Right renal pelvis (tissue), 4 donors: ENCODE measurements around the gene STK24. TPM values are rescaled to one million over a fixed set of nuclear protein-coding genes. Genes with fewer than 3 reads are reported as not detected.
"Not testable (repeated sequence)": the region's sequence is repeated elsewhere in the genome, so short reads cannot be mapped to it uniquely, and the experiment has no call there.

Source experiments
- DNase-seq, 4 donors: peaks; one replicate each; pipeline ENCODE4 v3.0.0-alpha.2; 2013; ENCODE audit warnings: low read depth in 4 of 4, low spot score in 3 of 4, missing footprints in 1 of 4
- polyA plus RNA-seq, 4 donors: library from polyadenylated mRNA; unstranded; fragments of 120-200 nt; gene quantifications; one replicate each; pipeline ENCODE4 v1.2.1, GENCODE V29; 2013; ENCODE audit not compliant: insufficient read length in 4 of 4

Gene STK24
- polyA plus RNA-seq, 4 donors = 117 to 134 (median 123) TPM

DNA sequence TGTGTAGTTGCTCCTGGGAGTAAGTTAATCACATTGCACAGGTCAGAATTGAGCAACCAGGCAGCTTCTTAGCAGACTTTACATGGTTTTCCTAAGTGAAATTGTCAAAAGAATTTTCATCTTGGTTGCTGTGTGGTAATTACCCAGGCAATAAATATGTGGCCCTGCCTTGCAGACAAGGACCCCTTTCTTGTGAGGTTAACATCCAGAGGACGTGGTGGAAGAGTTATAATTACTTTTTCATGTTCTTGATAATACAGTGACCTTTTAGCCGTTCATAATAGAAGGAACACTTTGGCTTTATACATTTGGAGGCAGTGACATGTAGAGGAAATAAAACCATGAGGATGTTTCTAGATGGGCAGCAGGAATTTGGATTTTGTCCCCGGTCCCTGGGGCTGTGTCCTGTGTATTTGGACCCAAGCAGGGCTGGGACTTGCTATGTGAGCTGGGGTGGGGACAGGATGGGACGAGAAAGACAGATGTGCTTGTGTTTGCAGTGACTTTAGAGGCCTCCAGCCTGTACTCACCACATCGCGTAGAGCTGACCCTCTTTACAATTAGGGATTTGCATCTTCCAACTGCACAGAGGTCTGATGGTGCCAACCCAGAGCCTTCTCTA, 156.2 kb downstream of the STK24 start:
- DNase-seq = no peak

DNA sequence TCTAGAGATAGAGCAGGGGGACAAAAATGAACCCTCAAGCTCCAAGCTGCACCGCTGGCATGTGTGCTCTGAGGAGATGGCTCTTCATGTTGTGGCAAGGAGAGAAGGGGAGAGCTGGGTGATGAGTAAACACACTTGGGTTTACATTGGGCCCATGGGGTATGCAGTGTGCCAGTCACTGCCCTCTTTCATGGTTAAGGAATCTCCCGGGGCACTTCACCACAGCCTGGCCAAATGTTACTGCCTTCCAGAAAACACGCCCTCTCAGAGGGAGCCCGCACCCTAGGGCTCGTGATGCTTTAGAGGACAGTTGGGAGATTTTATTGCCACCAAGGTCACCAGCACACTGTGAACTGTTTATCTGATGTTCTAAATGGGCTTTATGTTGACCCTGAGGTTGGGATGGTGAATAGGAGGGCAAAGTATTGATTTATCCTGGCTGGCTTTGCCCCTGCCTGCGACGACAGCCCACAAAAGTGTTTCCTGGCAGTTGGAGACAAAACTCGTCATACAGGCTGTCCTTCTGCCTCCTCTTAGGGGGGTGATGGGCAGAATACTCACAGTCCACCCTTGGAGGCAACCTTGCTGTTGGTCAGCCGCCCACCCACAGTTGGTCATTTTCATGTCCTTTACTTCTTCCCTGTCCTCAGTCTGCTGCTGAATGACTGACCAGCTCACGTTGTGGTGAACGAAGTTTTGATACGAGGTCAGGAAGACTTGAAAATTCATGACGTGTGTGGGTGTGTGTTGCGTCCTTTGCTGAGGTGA, 156.9 kb downstream of the STK24 start:
- no peak for DNase-seq

DNA sequence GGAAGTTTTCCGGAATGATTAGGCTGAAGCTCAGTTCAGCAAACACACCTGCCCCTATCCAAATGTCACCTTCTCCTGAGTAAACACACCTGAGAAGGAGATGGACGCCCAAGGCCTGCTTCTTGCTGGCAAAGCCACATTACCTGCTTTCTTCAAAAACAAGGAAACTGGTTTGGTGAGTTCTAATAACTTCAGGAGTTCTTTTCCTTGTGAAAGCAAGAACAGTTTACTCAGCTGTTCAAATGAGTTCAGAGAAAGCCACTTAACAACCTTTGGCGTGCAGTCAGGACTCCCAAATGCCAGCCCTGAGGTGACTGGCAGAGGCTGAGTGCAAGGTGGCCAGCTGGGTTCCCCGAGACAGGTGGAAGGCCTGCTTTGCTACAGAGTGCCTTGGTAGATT, 160.5 kb downstream of the STK24 start:
- DNase-seq = no peak

DNA sequence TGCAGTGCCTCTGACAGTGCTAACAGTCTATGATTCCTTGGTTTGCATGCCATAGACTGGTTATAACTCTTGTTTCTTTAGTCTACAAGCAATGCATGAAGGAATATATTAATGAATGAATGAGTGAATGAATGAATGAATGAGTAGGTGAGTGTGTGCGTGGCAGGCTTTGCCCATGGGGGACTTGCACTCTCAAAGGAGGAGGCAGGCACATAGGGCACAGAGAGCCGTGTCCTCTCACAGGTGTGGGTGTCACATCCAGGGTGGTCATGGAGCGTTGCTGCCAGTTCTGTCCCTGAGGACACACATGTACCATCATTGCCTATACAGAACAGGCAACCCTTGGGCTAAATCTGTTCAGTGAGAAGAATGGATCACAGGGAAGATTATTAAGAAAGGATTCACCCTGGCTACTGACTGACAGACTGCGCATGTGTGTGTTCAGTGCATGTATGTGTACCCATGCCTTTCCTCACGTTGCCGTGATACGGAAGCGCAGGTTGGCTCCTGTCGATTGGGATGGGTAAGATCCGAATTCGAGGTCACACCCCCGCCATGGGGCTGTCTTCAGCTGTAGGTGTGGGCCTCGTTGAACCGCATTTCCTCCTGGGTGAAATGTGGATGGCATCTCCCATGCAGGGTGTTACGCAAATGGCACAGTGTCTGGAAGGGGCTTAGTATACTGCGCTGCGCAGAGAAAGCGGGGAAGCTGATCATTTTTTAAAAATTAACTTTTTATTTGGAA, 161.4 kb downstream of the STK24 start:
- DNase-seq = no peak

DNA sequence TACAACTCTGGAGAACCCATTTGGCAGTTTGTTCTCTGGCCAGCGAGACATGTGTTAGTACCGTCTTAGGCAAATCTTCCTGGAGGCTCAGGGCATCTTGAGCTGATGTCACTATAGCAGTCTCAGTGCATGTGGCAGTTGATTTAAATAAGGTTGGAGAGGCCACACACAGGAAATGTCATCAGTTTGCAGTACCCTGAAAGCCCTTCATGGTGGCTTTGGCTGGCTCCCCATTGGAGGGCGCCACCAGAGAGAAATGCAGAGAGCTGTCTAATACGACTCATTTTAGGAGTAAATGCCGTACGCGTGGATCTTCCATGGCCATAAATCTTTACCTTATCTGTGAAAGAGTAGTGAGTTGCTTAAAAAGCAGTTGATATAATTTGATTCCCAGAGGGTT, 163.1 kb downstream of the STK24 start:
- no peak for DNase-seq

DNA sequence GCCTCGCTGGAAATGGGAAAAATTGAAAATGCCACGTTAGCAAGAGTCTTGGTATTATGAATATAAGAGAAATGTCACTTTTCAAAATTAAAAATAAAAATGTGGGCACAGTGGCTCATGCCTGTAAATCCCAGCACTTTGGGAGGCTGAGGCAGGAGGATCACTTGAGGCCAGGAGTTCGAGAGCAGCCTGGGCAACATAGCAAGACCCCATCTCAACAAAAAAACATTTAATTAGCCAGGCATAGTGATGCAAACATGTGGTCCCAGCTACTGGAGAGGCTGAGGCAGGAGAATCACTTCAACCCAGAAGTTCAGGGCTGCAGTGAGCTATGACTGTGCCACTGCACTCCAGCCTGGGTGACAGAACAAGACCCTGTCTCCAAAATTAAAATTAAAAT, 163.6 kb downstream of the STK24 start:
- DNase-seq = not testable (repeated sequence)

DNA sequence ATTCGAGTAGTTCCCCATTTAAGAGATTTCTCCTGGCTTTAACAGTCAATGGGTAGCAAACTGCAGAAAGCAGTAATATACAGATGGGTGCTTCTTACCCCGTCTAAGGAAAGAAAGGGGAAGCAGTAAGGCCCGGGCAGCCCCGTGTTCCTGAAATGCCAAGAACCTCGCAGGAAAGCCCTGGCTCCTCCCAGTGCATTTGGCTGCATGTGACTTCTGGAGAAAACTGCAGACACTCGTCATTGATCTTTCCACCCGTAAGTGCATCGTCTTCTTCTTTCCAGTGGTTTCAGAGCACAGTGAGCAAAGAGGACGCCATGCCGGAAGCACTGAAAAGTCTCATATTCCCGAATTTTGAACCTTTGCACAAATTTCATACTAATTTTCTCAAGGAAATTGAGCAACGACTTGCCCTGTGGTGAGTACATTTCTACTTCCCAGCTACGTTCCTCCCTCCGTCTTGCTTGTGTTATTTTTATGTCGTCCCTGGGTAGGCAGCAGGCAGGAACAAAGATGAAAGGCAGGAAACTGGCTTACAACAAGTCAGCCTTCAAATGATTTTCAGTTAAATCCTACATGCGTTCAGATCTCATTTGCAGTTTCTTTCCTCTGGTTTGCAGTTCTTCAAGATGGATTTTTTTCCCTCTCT, 165.2 kb downstream of the STK24 start:
- DNase-seq = no peak

DNA sequence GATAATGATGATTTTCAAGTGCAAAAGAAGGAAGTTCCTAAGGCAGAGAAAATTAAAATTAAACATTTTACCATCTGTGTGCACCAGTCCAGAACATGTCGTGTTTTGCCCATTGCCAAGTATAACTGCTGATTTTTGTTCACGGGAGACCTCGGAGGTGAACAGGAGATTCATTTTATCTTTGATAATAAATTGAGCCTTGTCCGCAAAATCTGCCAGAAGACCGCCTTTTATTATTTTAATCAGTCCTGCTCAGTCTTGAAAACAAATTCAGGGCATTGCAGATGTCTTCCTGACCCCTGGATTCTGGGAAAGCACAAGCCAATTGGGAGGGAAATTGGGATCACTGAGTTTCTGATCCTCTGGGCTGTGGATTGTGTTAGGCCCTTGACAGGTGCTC, 165.9 kb downstream of the STK24 start:
- DNase-seq = no peak

DNA sequence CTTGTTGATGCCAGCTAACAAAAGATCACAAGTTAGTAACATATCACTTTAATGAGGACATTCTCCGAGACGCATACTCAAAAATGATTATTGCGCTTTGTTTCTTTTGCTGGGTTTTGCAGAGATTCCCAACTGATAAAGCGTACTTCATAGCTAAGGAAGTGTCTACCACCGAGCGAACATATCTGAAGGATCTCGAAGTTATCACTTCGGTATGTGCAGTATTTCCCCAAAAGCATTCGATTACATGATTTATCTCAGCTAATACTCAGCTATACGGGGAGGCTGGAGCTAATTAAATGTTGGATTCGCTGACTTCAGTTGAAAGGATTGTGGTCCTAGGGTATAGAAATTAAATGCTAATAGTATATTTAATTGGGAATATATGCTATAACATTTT, 166.3 kb downstream of the STK24 start:
- no peak for DNase-seq

DNA sequence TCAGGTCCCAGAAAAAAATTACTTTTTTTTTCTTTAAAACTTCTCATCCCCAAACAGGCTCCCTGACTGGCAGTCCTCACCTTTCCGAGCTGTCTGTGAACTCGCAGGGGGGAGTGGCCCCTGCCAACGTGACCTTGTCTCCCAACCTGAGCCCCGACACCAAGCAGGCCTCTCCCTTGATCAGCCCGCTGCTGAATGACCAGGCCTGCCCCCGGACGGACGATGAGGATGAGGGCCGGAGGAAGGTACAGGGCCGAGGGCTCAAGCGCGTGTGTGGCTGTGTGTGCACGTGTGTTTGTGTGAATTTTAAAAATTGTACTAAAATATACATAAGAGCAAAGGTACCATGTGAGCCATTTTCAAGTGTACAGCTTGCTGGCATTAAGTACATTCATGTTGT, 167.6 kb downstream of the STK24 start:
- DNase-seq = no peak

DNA sequence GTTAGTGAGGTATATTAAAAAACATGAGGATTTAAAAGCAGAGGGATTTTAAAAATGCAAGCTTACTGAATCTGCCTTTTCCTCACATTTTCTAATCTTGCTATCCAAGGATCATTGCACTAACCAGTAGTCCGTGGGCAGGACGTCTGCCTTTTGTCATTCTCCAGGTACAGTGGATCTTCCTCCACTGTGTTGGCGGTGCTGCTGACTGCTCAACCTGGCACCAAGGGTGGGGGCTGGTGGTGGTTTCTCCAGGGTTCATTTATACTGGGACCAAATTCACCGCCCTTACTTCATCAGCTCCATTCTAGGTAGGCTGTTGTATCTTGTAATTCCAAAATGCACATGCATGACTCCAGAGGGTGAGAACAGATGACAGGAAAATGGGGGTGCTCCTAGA, 169.3 kb downstream of the STK24 start:
- no peak for DNase-seq

DNA sequence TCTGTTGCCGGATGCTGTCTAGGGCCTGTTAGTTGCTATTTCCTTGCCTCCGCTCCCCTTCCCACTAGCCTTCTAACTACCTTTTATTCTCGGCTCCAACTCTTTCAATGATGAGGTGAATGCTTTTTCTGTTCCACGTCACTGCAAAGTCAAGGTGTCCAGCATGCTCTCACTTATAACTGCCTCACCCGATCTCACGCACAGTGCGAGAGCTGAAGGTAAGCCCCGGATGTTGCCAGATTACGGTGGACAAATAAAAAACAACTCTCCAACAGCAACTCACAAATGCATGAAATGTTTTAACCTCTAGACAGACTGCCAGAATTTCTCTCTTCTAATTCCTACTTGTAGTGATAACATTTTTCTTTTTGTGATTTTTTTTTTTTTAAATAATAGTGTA, 169.9 kb downstream of the STK24 start:
- DNase-seq = no peak

DNA sequence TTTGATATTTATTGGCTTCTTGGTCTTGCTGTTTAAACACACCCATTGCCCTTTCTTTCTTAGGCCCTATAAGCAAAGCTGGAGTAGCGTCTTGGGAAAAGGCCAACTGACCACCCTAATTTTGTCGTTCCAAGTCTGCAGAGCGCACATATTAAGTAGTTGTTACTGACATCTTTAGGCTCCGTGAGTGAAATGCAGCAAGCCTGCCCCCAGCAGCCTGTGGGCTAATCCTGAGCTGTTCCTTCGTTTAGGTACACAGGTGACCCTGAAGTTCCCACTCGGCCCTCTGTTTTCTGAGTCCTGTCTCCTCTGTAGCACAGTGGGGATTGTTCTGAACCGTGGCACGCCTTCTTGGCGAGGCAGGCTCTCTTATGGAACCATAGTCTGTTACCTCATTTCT, 170.5 kb downstream of the STK24 start:
- DNase-seq = no peak

DNA sequence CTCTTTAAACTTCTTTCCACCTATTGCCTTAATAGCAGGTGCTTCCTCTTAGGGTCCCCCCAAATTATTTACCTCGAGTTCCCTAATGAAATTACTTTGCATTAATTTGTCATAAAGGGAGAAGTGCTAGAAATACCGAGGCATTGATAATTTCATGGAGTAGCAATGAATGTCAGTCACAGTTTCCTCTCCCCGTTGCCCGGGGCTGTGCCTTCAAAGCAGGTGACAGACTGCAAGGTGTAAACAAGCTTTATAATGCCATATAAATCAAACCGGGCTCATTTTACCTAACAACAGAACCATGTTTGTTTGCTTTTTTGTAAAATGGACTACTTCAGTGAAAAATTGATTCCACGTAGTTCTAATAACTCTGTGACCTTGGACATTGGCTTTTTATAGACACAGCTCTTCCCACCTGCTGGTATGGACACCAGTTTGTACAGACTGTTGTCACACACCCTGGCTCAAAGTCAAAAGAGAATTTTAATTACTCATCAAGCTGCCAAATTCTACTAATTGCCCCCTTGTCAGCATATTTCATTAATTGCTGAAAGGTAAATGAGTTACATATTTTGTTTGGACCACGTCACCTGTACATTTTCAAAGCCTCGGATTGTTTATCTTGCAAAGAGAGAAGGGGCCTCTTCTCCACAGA, 171.1 kb downstream of the STK24 start:
- DNase-seq = no peak

DNA sequence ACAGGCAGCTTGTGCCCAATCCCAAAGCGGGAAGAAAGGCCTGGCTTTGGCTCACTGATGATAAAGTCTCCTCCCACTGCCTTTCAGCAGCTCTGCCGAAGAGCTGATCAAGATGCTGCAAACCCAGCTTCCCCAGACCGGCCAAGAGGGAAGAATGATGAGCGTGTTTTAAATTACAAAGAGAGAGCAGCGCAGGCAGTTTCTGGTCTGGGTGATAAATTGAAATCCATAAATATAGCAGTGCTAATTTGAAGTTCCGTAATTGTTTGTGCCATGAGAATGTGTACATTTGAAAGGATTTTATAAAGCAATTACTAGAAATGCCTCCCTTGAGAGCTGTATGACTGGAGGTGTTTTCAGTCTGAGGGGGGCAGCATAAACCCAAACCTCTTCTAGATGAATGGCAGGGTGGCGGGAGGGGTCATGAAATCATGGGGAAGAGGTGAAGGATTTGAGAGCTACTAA, 171.8 kb downstream of the STK24 start:
- DNase-seq = no peak

DNA sequence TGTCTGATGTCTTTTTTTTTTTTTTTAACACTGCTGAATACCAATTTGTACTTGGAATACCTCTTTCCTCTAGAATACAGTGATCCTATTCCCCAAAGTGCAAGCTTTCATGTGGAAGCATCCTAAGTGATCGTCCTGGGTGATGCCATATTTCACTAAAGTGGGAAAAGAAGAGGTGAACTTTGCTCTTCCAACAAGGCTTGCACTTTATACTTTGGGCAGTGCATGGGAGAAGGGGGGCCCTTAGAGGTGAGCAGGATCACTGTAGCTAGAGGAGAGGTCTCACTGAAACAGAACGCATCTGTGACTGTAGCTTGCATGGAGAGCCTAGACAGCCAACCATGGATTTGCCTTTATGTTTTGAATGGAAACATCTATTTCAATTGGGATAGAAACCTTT, 173.8 kb downstream of the STK24 start:
- no peak for DNase-seq

DNA sequence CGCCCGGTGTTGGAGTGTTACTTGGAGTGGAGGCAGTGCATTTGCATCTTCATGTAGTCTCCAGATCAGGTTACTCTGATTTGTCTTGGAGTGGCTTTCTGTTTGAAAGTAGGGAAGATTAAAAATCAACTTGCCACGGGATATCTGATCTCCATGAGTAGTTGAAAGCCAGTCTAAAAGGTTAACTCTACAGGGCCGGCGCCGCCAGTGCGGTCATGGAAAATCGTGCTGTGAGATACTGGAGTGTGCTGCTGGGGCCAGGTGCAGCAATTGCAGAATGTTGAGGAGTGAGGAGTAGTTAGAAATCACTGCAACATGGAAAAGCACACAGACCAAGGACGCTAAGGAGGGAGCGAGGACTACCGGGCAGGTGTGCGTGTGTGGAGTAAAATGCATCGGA, 175.0 kb downstream of the STK24 start:
- DNase-seq = no peak

DNA sequence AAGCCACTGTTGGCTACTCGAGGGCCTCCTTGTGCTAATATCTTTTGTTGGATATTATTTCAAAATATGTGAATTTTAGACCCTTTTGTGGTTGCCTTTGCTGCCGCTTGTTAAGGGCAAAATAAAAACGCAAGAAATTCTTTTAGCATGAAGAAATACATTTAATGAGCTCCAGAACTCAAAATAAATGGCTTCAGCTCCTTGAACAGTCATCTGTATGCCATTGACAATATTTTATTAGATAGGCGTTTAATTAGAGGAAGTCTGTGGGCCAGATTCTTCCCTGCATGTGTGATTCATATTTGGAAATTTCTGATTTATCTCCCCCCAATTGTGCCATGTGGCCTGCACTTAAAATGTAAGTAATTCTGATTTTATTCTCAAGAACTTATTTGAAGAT, 177.2 kb downstream of the STK24 start:
- no peak for DNase-seq

DNA sequence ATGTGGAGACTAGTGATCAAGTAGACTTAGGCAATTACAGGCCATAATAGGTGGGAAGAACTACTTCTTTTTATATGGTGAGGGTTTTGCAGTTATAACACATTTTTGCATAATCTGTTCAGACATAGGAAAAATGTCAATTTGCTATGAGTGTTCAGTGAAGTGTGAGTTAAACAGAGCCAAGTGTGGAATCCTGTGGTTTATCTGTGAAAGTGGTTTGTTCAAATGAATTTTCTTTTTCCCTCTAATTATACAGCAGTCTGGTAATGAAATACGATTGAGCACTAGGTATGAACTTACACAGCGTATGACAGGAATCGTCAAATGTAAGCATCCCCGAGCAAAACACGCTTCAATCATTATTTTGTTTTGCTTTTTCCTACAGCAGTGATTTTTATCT, 178.3 kb downstream of the STK24 start:
- DNase-seq = no peak

DNA sequence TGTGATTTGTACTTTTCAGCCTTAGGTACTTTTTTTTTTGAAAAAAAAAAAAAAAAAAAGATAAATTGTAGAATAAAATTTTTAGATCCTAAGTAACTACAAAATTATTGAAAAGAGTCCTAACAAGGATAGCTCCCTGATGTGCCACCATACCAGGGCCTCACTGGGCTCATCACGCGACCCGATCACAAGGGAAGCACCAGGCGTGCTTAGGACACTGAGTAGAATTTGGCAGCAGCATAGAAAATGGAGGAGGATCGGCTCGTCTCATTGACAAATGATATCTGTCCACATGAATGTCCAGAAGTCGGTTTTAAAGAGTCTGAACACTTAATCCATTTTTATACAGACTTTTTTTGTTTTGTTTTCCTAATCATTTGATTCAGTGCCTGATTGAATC, 179.0 kb downstream of the STK24 start:
- DNase-seq = no peak

DNA sequence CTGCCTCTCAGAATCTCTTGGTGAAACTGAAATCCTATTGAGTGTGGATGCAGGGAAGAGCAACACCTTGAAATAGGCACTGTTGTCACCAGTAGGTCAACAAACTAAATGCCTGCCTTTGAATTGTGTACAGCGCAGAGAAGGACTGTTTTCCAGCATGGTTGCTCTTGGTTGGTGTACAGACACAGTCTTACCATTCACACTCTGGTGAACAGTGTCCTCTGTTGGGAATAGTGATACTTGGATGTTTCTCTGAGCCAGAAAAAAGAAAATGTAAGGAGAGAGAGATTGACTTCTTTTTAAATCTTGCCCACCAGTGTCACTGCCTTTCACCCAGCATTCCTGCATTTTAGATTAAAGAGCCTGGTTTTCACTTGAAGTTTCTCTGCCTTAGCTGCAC, 179.7 kb downstream of the STK24 start:
- no peak for DNase-seq
